GM10248 (cell line): ENCODE data around the gene CCDC71.

Experiments
- CTCF ChIA-PET: fragments of 300-600 bp; sonication (Branson Sonifier 250); formaldehyde crosslinking; extraction: SDS; loops from one replicate; lab custom pipeline; 2021; ENCODE audit warnings: antibody characterized with exemption; lab: Yijun Ruan, JAX
- POLR2A ChIA-PET: fragments of 350-650 bp; sonication (Branson Sonifier 250); formaldehyde crosslinking; extraction: SDS; loops from one replicate; lab custom pipeline; 2020; ENCODE audit warnings: antibody characterized with exemption; lab: Yijun Ruan, JAX
- DNase-seq: peaks from one replicate; pipeline ENCODE4 v3.0.0; 2012; ENCODE audit errors: extremely low spot score
- CTCF ChIP-seq: IDR thresholded peaks from 2 replicates; pipeline ENCODE4 v1.5.1; 2012; ENCODE audit warnings: mild to moderate bottlenecking, low read depth; ENCODE audit errors: extremely low read depth, missing control alignments, control extremely low read depth

The CCDC71 gene

GRCh38 chr3:49198611-49199230 lies 32.6 kb upstream of the CCDC71 start:
- ChIA-PET CTCF (no interaction called here), POLR2A (no interaction called here)
- no peak for TF ChIP-seq CTCF
- DNase-seq = no peak

- DNase-seq = no peak
- ChIA-PET POLR2A (no interaction called here), CTCF (no interaction called here)
- no peak for TF ChIP-seq CTCF
These were observed 32.0 kb upstream of the CCDC71 start for GRCh38 chr3:49198161-49198560.

GRCh38 chr3:49191741-49192140 lies 25.6 kb upstream of the CCDC71 start:
- ChIA-PET CTCF (no interaction called here), POLR2A (no interaction called here)
- TF ChIP-seq CTCF = no peak
- no peak for DNase-seq

GRCh38 chr3:49183873-49184272 lies 17.7 kb upstream of the CCDC71 start:
- TF ChIP-seq CTCF = no peak
- ChIA-PET CTCF (interaction anchor here (2.5 to 4.4 kb wide), 2 partner anchors 13 to 265 kb away, joined by 6 to 33 read pairs; partner anchors contain the start of gene KLHDC8B), POLR2A (no interaction called here)
- DNase-seq = no peak

- ChIA-PET CTCF (interaction anchor here (2.5 to 4.4 kb wide), 2 partner anchors 12 to 266 kb away, joined by 6 to 33 read pairs; partner anchors contain the start of gene KLHDC8B), POLR2A (no interaction called here)
- DNase-seq = no peak
- no peak for TF ChIP-seq CTCF
These were observed 16.6 kb upstream of the CCDC71 start for GRCh38 chr3:49182682-49183081.

GRCh38 chr3:49181351-49181750 lies 15.2 kb upstream of the CCDC71 start:
- CTCF ChIA-PET = interaction anchor here (1.2 to 4.4 kb wide), 2 partner anchors 8 to 11 kb away, joined by 4 to 33 read pairs; partner anchors contain the start of gene KLHDC8B
- POLR2A ChIA-PET = no interaction called here
- TF ChIP-seq CTCF = no peak
- DNase-seq = no peak
